Kidney glomerular epithelial cell (primary cell): ENCODE measurements around the gene METTL25B.
A peak's percentile ranks its signal among the peaks of the same experiment; 100 is the strongest.

Experiments
- DNase-seq: peaks from one replicate; lab custom pipeline; 2025; lab: John Stamatoyannopoulos, UW

The METTL25B gene

GRCh38 chr1:156768610-156769295 is 40.5 kb downstream of the METTL25B start:
- DNase-seq = no peak

GRCh38 chr1:156772222-156772621 is 44.0 kb downstream of the METTL25B start:
- DNase-seq = no peak

GRCh38 chr1:156772728-156773497 is 44.6 kb downstream of the METTL25B start:
- DNase-seq = no peak

GRCh38 chr1:156773607-156774006 is 45.3 kb downstream of the METTL25B start:
- no peak for DNase-seq

GRCh38 chr1:156775799-156776198 is 47.5 kb downstream of the METTL25B start:
- no peak for DNase-seq

GRCh38 chr1:156776942-156777341 is 48.7 kb downstream of the METTL25B start:
- DNase-seq = no peak

GRCh38 chr1:156777573-156777972 is 49.3 kb downstream of the METTL25B start:
- DNase-seq = no peak

GRCh38 chr1:156781585-156782186 is 53.4 kb downstream of the METTL25B start:
- peak; percentile 57 for DNase-seq

GRCh38 chr1:156785458-156785857 is 57.2 kb downstream of the METTL25B start:
- no peak for DNase-seq
